Adrenal gland (tissue), 12 donors: ENCODE results near the gene CYP26A1. TPM values are rescaled to one million over a fixed set of nuclear protein-coding genes. Genes with fewer than 3 reads are reported as not detected.
A peak's percentile ranks its signal among the peaks of the same experiment; 100 is the strongest.

Source experiments
- DNase-seq, 7 donors: peaks; one replicate each; pipeline ENCODE4 v3.0.0-alpha.2; 2019 to 2020
- H3K27ac ChIP-seq, 5 donors: fragments of 200-600 bp; sonication (generic) in 4 of 5; 1 replicate in 3 of 5; 2 replicates in 2 of 5; pipeline versions ENCODE4 v1.5.1 to v1.8.0; 2016 to 2020; ENCODE audit warnings: mild to moderate bottlenecking in 1 of 5
- H3K27me3 ChIP-seq: fragments of 200-600 bp; 2 replicates; pipeline ENCODE4 v1.8.0; 2021
- H3K36me3 ChIP-seq, 2 donors: fragments of 200-600 bp; replicated peaks in 1 of 2; 1 replicate in 1 of 2; 2 replicates in 1 of 2; pipeline versions ENCODE4 v1.5.1 to v1.8.0; 2018 to 2022
- H3K4me1 ChIP-seq, 2 donors: fragments of 200-600 bp; replicated peaks in 1 of 2; 1 replicate in 1 of 2; 2 replicates in 1 of 2; pipeline versions ENCODE4 v1.5.1 to v1.8.0; 2018 to 2021
- H3K4me3 ChIP-seq, 4 donors: fragments of 200-600 bp; sonication (generic) in 3 of 4; one replicate each; pipeline ENCODE4 v1.5.1; 2016 to 2018
- H3K9me3 ChIP-seq, 3 donors: fragments of 200-600 bp; sonication (generic) in 1 of 3; replicated peaks in 1 of 3; 1 replicate in 2 of 3; 2 replicates in 1 of 3; pipeline versions ENCODE4 v1.5.1 to v1.8.0; 2016 to 2021
- CTCF ChIP-seq, 6 experiments: fragments of 450-650 bp in 4 of 6; fragments of 200-600 bp in 2 of 6; sonication (generic) in 1 of 6; IDR thresholded peaks; 1 replicate in 5 of 6; 2 replicates in 1 of 6; pipeline versions ENCODE4 v1.5.1 to v1.8.0; 2016 to 2021; ENCODE audit warnings: antibody characterized with exemption in 6 of 6, mild to moderate bottlenecking in 2 of 6, moderate library complexity in 1 of 6
- POLR2A ChIP-seq, 2 donors: fragments of 450-650 bp; IDR thresholded peaks; one replicate each; pipeline ENCODE4 v1.6.1; 2017; ENCODE audit warnings: antibody characterized with exemption in 2 of 2, mild to moderate bottlenecking in 2 of 2, moderate library complexity in 1 of 2
- WGBS, 4 donors: extraction: QIAGEN DNeasy Blood & Tissue Kit in 2 of 4; methylation state at CpG; one replicate each; pipeline versions ENCODE4 v1.1.5 to v1.1.7; 2013 to 2017; 5-methylcytosine and 5-hydroxymethylcytosine counted together
- intact Hi-C, 2 donors: fragments of 100-400 bp; cut with DNase I; formaldehyde crosslinking; loops; one replicate each; pipeline versions ENCODE4 v1.14.1 to v1.15.0; 2022 to 2023
- polyA plus RNA-seq, 3 donors: library from polyadenylated mRNA; stranded (reverse); fragments of 200-250 nt in 2 of 3; fragments of 350-450 nt in 1 of 3; fragmentation: Illumina TruSeq in 1 of 3; extraction: RNeasy Lipid Tissue Mini Kit (QIAGEN cat#74804) in 1 of 3; gene quantifications; one replicate each; pipeline ENCODE4 v1.2.3, GENCODE V29; 2013 to 2014
- total RNA-seq, 9 donors: library from RNA; depleted of rRNA in 4 of 9; stranded (reverse); fragments of >200 nt in 4 of 9; fragments of 120-200 nt in 1 of 9; fragmentation: NEBNext Ultra II Directional in 1 of 9; extraction: Animal tissue kit (Norgen Biotek cat#: 25700) in 1 of 9; gene quantifications; one replicate each; pipeline versions ENCODE4 v1.1.0 to v1.2.4, GENCODE V29; 2013 to 2023
- donor health status: healthy with polysubstance abuse.
- donor health status: Bipolar disorder and iron deficiency.
- donor health status: DM: yes; HTN: yes; CAD: no.
- donor health status: DM: no; HTN: no; CAD: no.
- donor health status: DM: no; HTN: no; CAD: no.
- donor health status: DM: yes; HTN: yes; CAD: no.

Gene CYP26A1
- total and polyA plus RNA-seq, 12 donors: 0.06 to 4.2 (median 0.42) TPM; not detected in 4

GRCh38 chr10:93080350-93081046 is 6.8 kb downstream of the CYP26A1 start:
- Histone ChIP-seq H3K4me1 (peaks cover 0 to 6% of the 10 kb centered on the region in 2 donors), H3K27me3 (no peaks in the 10 kb centered on the region), H3K36me3 (no peaks in the 10 kb centered on the region), H3K9me3 (no peaks in the 10 kb centered on the region), H3K4me3 (no peak overlapping the region), H3K27ac (no peak overlapping the region)
- 50 to 59% (median 55%) methylated on average over 18 to 22 of the region's 22 CpGs for WGBS, 4 donors
- intact Hi-C loops: loop anchor here (10.0 kb wide), 2 partner anchors 204 to 274 kb away; no protein-coding TSS in a partner anchor
- DNase-seq: peak; percentile 44 to 76 (median 63)
- TF ChIP-seq POLR2A (IDR thresholded peaks at IDR 0.05) (no peak), CTCF (IDR thresholded peaks at IDR 0.05) (peak; percentile 63 to 85 (median 74))

- peaks cover 0 to 6% of the 10 kb centered on the region in 2 donors for H3K4me1 ChIP-seq
- H3K4me3 ChIP-seq: no peak overlapping the region
- H3K36me3 ChIP-seq: no peaks in the 10 kb centered on the region
- intact Hi-C loops: loop anchor here (10.0 kb wide), 2 partner anchors 203 to 273 kb away; no protein-coding TSS in a partner anchor
- H3K27ac ChIP-seq: no peak overlapping the region
- TF ChIP-seq POLR2A (IDR thresholded peaks at IDR 0.05): no peak
- no peak for TF ChIP-seq CTCF (IDR thresholded peaks at IDR 0.05)
- WGBS, 4 donors: 60 to 65% (median 63%) methylated on average over 3 of the region's 3 CpGs
- peak in 1 of 7 donors; percentile 23 for DNase-seq
- H3K9me3 ChIP-seq: no peaks in the 10 kb centered on the region
- no peaks in the 10 kb centered on the region for H3K27me3 ChIP-seq
Measured at GRCh38 chr10:93081318-93081717, 7.6 kb downstream of the CYP26A1 start.

- no peak for TF ChIP-seq POLR2A (IDR thresholded peaks at IDR 0.05)
- TF ChIP-seq CTCF (IDR thresholded peaks at IDR 0.05): no peak
- peaks cover 0 to 6% of the 10 kb centered on the region in 2 donors for H3K4me1 ChIP-seq
- WGBS, 4 donors: 66 to 80% (median 72%) methylated on average over 10 of the region's 10 CpGs
- H3K27ac ChIP-seq: no peak overlapping the region
- H3K27me3 ChIP-seq: no peaks in the 10 kb centered on the region
- DNase-seq: peak in 1 of 7 donors; percentile 30
- H3K36me3 ChIP-seq: no peaks in the 10 kb centered on the region
- intact Hi-C loops: loop anchor here (10.0 kb wide), 2 partner anchors 203 to 273 kb away; no protein-coding TSS in a partner anchor
- H3K4me3 ChIP-seq: no peak overlapping the region
- no peaks in the 10 kb centered on the region for H3K9me3 ChIP-seq
Measured at GRCh38 chr10:93081834-93082233, 8.1 kb downstream of the CYP26A1 start.

GRCh38 chr10:93083743-93084539 is 10.2 kb downstream of the CYP26A1 start:
- H3K9me3 ChIP-seq: no peaks in the 10 kb centered on the region
- intact Hi-C loops: loop anchor here (10.0 kb wide), 2 partner anchors 201 to 271 kb away; no protein-coding TSS in a partner anchor
- no peak overlapping the region for H3K4me3 ChIP-seq
- TF ChIP-seq POLR2A (IDR thresholded peaks at IDR 0.05) (no peak), CTCF (IDR thresholded peaks at IDR 0.05) (no peak)
- no peaks in the 10 kb centered on the region for H3K36me3 ChIP-seq
- 79 to 91% (median 91%) methylated on average over 7 of the region's 7 CpGs for WGBS, 4 donors
- no peak overlapping the region for H3K27ac ChIP-seq
- DNase-seq: peak in 1 of 7 donors; percentile 9
- no peaks in the 10 kb centered on the region for H3K4me1 ChIP-seq
- H3K27me3 ChIP-seq: no peaks in the 10 kb centered on the region
